PC-3 (cell line): ENCODE results near the gene FUBP3. TPM values are rescaled to one million over a fixed set of nuclear protein-coding genes. Genes with fewer than 3 reads are reported as not detected.

ENCODE experiments used
- ATAC-seq: fragments of 200-7000 bp; cut with Tn5 transposase; 2 replicates; pipeline ENCODE4 v1.9.1; 2020; ENCODE audit warnings: mild to moderate bottlenecking, moderate library complexity
- BruUV-seq: library from RNA; stranded (reverse); fragments of 400-500 nt; replicated peaks from 2 replicates; lab custom pipeline; 2021; lab: Mats Ljungman, UMichigan
- CTCF ChIA-PET: fragments of 300-600 bp; sonication (Branson Sonifier 250); formaldehyde crosslinking; loops from one replicate; lab custom pipeline; 2022; ENCODE audit warnings: antibody characterized with exemption; lab: Charles Lee
- POLR2A ChIA-PET: fragments of 300-600 bp; sonication (Branson Sonifier 250); formaldehyde crosslinking; loops from one replicate; lab custom pipeline; 2022; ENCODE audit warnings: antibody characterized with exemption; ENCODE audit not compliant: unreplicated experiment; lab: Charles Lee
- DNase-seq: peaks from one replicate; pipeline ENCODE4 v3.0.0-alpha.2; 2015
- H2AFZ ChIP-seq: fragments of 300-600 bp; sonication (generic); 2 replicates; pipeline ENCODE4 v1.6.0; 2016; ENCODE audit warnings: antibody characterized with exemption, low read length
- H3F3A ChIP-seq: fragments of 300-600 bp; sonication (generic); one replicate; pipeline ENCODE4 v1.6.0; 2017; ENCODE audit warnings: antibody characterized with exemption, low read length, control low read depth, mild to moderate bottlenecking; ENCODE audit not compliant: unreplicated experiment
- H3K27ac ChIP-seq: fragments of 300-600 bp; sonication (generic); 2 replicates; pipeline ENCODE4 v1.5.1; 2016; ENCODE audit warnings: mild to moderate bottlenecking, low read length
- H3K27me3 ChIP-seq: fragments of 300-600 bp; sonication (generic); 2 replicates; pipeline ENCODE4 v1.6.1; 2016; ENCODE audit warnings: low read length, mixed read lengths
- H3K36me3 ChIP-seq: fragments of 300-600 bp; sonication (generic); 2 replicates; pipeline ENCODE4 v1.6.1; 2016; ENCODE audit warnings: low read depth, mixed run types, low read length, mixed read lengths
- H3K4me1 ChIP-seq: fragments of 300-600 bp; sonication (generic); 2 replicates; pipeline ENCODE4 v1.5.1; 2016; ENCODE audit warnings: low read length; ENCODE audit not compliant: insufficient read depth
- H3K4me2 ChIP-seq: fragments of 300-600 bp; sonication (generic); 2 replicates; pipeline ENCODE4 v1.6.0; 2016; ENCODE audit warnings: low read length
- H3K4me3 ChIP-seq: fragments of 300-600 bp; sonication (generic); 2 replicates; pipeline ENCODE4 v1.5.1; 2016; ENCODE audit warnings: mild to moderate bottlenecking, low read length, mixed read lengths
- H3K79me2 ChIP-seq: fragments of 300-600 bp; sonication (generic); 2 replicates; pipeline ENCODE4 v1.6.1; 2017; ENCODE audit warnings: low read length, mixed read lengths
- H3K9ac ChIP-seq: fragments of 300-600 bp; sonication (generic); 2 replicates; pipeline ENCODE4 v1.6.0; 2016; ENCODE audit warnings: mild to moderate bottlenecking, low read length
- H3K9me2 ChIP-seq: fragments of 300-600 bp; sonication (generic); replicated peaks from 2 replicates; pipeline ENCODE4 v1.6.1; 2016; ENCODE audit warnings: mixed run types, low read length, mixed read lengths
- H3K9me3 ChIP-seq: fragments of 300-600 bp; sonication (generic); 2 replicates; pipeline ENCODE4 v1.6.1; 2016; ENCODE audit warnings: low read length, mixed read lengths
- H4K20me1 ChIP-seq: fragments of 300-600 bp; sonication (generic); 2 replicates; pipeline ENCODE4 v1.6.1; 2016; ENCODE audit warnings: low read length, mixed read lengths
- EZH2 ChIP-seq: fragments of 300-600 bp; sonication (generic); IDR thresholded peaks from one replicate; pipeline ENCODE4 v1.6.1; 2017; ENCODE audit warnings: antibody characterized with exemption, mild to moderate bottlenecking, low read length; ENCODE audit not compliant: unreplicated experiment
- EZH2phosphoT487 ChIP-seq: fragments of 300-600 bp; sonication (generic); IDR thresholded peaks from 2 replicates; pipeline ENCODE4 v1.6.1; 2018; ENCODE audit warnings: mild to moderate bottlenecking, antibody characterized with exemption, low read length, borderline replicate concordance
- intact Hi-C: fragments of 100-400 bp; cut with micrococcal nuclease; formaldehyde crosslinking; loops from 2 replicates; pipeline ENCODE4 v1.9.0; 2023
- total RNA-seq: library from RNA; depleted of rRNA; stranded (reverse); fragments of >200 nt; gene quantifications from 2 replicates; pipeline ENCODE4 v1.2.3, GENCODE V29; 2014
- TF ChIP-seq, protein P1 (sequence below): fragments of 300-600 bp; sonication (generic); conservative IDR thresholded peaks from 2 replicates; pipeline ENCODE4 v1.5.1; 2017; ENCODE audit warnings: antibody characterized with exemption, low read depth, mild to moderate bottlenecking, low read length

FUBP3 gene
- total RNA-seq, 1 experiment from 2014 or later, result 53.7 TPM

DNA sequence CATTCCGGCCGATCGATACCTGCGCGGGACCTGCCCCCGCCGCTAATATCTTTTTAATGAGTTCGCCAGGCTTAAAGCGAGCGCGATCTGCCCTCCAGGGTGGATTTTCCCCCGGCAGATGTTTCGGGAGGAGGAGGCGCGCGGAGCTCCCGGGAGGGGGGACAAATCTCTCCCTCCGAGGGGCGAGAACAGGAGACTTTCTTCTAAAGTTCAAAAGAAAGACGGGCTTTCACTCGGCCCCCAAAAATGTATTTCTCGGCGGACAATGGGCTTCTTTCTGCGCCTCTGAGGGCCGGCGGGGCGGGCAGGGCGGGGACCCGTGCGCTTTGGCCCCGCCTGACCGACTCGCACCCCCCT lies 80.9 kb downstream of the FUBP3 start:
- H3K27me3 ChIP-seq, result peaks cover 28% of the 10 kb centered on the region
- no peak for TF ChIP-seq EZH2
- no peak for TF ChIP-seq EZH2phosphoT487
- TF ChIP-seq, protein P1, sequence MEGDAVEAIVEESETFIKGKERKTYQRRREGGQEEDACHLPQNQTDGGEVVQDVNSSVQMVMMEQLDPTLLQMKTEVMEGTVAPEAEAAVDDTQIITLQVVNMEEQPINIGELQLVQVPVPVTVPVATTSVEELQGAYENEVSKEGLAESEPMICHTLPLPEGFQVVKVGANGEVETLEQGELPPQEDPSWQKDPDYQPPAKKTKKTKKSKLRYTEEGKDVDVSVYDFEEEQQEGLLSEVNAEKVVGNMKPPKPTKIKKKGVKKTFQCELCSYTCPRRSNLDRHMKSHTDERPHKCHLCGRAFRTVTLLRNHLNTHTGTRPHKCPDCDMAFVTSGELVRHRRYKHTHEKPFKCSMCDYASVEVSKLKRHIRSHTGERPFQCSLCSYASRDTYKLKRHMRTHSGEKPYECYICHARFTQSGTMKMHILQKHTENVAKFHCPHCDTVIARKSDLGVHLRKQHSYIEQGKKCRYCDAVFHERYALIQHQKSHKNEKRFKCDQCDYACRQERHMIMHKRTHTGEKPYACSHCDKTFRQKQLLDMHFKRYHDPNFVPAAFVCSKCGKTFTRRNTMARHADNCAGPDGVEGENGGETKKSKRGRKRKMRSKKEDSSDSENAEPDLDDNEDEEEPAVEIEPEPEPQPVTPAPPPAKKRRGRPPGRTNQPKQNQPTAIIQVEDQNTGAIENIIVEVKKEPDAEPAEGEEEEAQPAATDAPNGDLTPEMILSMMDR, result no peak

DNA sequence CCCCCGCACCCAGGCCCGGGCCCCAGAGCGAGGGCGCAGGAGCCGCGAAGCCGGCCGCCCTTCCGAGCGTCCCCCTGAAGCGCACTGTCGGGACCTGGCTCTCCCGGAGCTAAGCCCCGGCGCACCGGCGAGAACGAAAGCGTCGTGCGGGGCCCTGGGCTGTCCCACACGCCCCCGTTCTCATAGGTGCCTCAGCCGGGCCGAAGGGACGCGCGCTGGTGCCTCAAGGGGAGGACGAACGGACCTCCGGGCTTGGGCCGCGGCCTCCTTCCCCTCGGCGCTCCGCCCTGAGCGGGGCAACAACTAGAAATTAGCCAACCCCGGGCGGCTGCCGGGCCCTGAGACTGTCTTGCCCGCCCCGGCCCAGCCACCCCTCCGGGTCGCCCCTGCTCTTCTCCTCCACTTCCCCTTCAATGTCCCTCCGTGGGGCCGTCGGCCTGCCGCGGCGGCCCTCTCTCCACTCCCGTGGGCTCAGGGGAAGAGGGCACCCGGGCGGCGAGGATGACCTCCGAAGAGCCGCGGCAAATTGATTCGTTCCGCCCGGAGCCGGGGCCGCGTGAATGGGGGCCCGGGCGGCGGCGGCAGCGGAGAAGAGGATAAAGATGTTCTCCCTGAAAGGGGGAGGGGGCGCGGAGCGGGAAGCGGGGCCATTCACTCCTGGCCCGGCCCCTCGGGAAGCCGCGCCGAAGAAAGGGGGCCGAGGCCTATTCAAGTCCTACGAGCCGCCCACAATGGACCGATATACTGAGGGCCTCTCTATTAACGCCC lies 81.5 kb downstream of the FUBP3 start:
- Histone ChIP-seq H3K27me3 (peaks cover 33% of the 10 kb centered on the region), H3K4me3 (no peak overlapping the region), H3K4me1 (no peaks in the 10 kb centered on the region), H3K9me3 (no peaks in the 10 kb centered on the region), H3K4me2 (no peak overlapping the region), H3K36me3 (no peaks in the 10 kb centered on the region), H3K9ac (no peak overlapping the region), H3K9me2 (no peaks in the 10 kb centered on the region), H4K20me1 (no peaks in the 10 kb centered on the region), H2AFZ (no peak overlapping the region), H3K79me2 (no peaks in the 10 kb centered on the region), H3K27ac (no peak overlapping the region), H3F3A (no peaks in the 10 kb centered on the region)
- ATAC-seq (no peak), DNase-seq (no peak)
- intact Hi-C loops, result no loop called here
- POLR2A ChIA-PET, result no interaction called here
- TF ChIP-seq, protein P1, result no peak
- TF ChIP-seq EZH2phosphoT487, result no peak
- no peak for TF ChIP-seq EZH2
- CTCF ChIA-PET, result no interaction called here
- no TSS peak for BruUV-seq

More for the DNA sequence above, 80.9 kb downstream of the FUBP3 start:
- POLR2A ChIA-PET, result no interaction called here
- H3K9me3 ChIP-seq, result no peaks in the 10 kb centered on the region
- H4K20me1 ChIP-seq, result no peaks in the 10 kb centered on the region
- H3K9me2 ChIP-seq, result no peaks in the 10 kb centered on the region
- H3K4me3 ChIP-seq, result no peak overlapping the region
- CTCF ChIA-PET, result no interaction called here
- no TSS peak for BruUV-seq
- no peak overlapping the region for H3K9ac ChIP-seq
- no peak for ATAC-seq
- intact Hi-C loops, result no loop called here
- DNase-seq, result no peak
- no peak overlapping the region for H3K4me2 ChIP-seq
- no peak overlapping the region for H3K27ac ChIP-seq
- H3K79me2 ChIP-seq, result no peaks in the 10 kb centered on the region
- no peak overlapping the region for H2AFZ ChIP-seq
- no peaks in the 10 kb centered on the region for H3F3A ChIP-seq
- H3K4me1 ChIP-seq, result no peaks in the 10 kb centered on the region
- no peaks in the 10 kb centered on the region for H3K36me3 ChIP-seq

DNA sequence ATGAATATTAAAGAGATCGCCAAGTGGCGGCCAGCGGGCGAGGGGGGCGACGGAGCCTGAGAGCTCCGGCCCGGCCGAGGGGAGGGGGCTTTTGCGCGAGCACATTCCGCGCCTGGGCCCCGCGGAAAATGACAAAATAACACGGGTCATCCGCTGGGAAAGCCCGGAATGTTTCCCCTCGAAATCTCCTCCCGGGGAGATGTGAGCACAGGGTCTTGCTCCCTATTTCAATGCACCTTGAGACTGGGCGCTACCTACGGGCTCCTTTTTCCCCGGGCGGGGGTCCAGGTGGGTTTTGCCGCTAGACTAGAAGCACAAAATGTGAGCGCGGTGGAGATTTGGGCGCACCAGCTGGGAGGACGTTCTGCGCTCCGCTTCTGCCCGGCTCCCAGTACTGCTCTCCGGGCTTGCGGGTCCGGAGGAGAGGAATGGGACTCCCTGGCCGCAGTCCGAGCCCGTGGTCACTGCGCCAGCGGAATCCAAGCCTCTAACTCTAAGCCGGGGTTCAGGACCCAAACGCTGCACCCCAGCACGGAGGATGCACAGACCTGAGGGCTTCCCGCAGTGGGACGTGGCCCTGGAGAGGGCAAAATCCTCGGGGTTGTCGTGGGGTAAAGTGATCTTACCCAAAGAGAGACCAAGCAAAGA lies 82.2 kb downstream of the FUBP3 start:
- ChIA-PET POLR2A (no interaction called here), CTCF (no interaction called here)
- H3K36me3 ChIP-seq, result no peaks in the 10 kb centered on the region
- H3K9me2 ChIP-seq, result no peaks in the 10 kb centered on the region
- no peaks in the 10 kb centered on the region for H4K20me1 ChIP-seq
- DNase-seq (no peak), ATAC-seq (no peak)
- intact Hi-C loops, result no loop called here
- H3K4me2 ChIP-seq, result no peak overlapping the region
- no peak overlapping the region for H3K27ac ChIP-seq
- no peak overlapping the region for H2AFZ ChIP-seq
- no peaks in the 10 kb centered on the region for H3K9me3 ChIP-seq
- no peak overlapping the region for H3K9ac ChIP-seq
- no TSS peak for BruUV-seq
- TF ChIP-seq, protein P1, result no peak
- TF ChIP-seq EZH2phosphoT487, result no peak
- no peak for TF ChIP-seq EZH2
- no peaks in the 10 kb centered on the region for H3K4me1 ChIP-seq
- H3K79me2 ChIP-seq, result no peaks in the 10 kb centered on the region
- no peaks in the 10 kb centered on the region for H3F3A ChIP-seq
- H3K4me3 ChIP-seq, result no peak overlapping the region
- H3K27me3 ChIP-seq, result peaks cover 40% of the 10 kb centered on the region
